ENCODE measurements around the gene PAK3.
A peak's percentile ranks its signal among the peaks of the same experiment; 100 is the strongest.

The PAK3 gene

GRCh38 chrX:111116666-111117065 lies 20.7 kb downstream of the PAK3 start:
- no peak overlapping the region for H3K4me3 ChIP-seq (ENCODE audit: low read length)
- H3K9ac ChIP-seq (ENCODE audit: low read length) = no peak overlapping the region
- DNase-seq = no peak

GRCh38 chrX:111119341-111119740 lies 23.4 kb downstream of the PAK3 start:
- Histone ChIP-seq H3K36me3 (replicated peaks; ENCODE audit: insufficient read depth, low read length) (no peaks in the 10 kb centered on the region), H2AFZ (ENCODE audit: low read length) (no peak overlapping the region), H3K4me2 (ENCODE audit: low read depth, low read length) (no peak overlapping the region), H3K9ac (ENCODE audit: low read length) (no peak overlapping the region), H3K9me3 (replicated peaks; ENCODE audit: insufficient read depth, low read length) (no peaks in the 10 kb centered on the region), H3K27me3 (replicated peaks; ENCODE audit: insufficient read depth, low read length) (no peaks in the 10 kb centered on the region), H3F3A (ENCODE audit: insufficient read depth, low read length) (peaks cover 8% of the 10 kb centered on the region), H3K9me2 (replicated peaks; ENCODE audit: insufficient read depth, low read length) (no peaks in the 10 kb centered on the region), H4K20me1 (ENCODE audit: insufficient read depth, low read length) (no peaks in the 10 kb centered on the region), H3K4me3 (ENCODE audit: low read length) (no peak overlapping the region), H3K79me2 (ENCODE audit: low read length) (no peaks in the 10 kb centered on the region), H3K4me1 (ENCODE audit: low read length) (peaks cover 16% of the 10 kb centered on the region), H3K27ac (ENCODE audit: low read length) (no peak overlapping the region)
- no peak for DNase-seq
- TF ChIP-seq EZH2 (optimal IDR thresholded peaks at IDR 0.05; ENCODE audit: low read depth, low read length) (no peak), EZH2phosphoT487 (IDR thresholded peaks at IDR 0.05; ENCODE audit: low read length) (no peak), CTCF (IDR thresholded peaks at IDR 0.05; ENCODE audit: low read length) (no peak)

More at GRCh38 chrX:111116666-111117065, 20.7 kb downstream of the PAK3 start:
- Histone ChIP-seq H3K27ac (ENCODE audit: low read length) (no peak overlapping the region), H2AFZ (ENCODE audit: low read length) (no peak overlapping the region), H3K4me1 (ENCODE audit: low read length) (no peaks in the 10 kb centered on the region), H3K9me2 (replicated peaks; ENCODE audit: insufficient read depth, low read length) (no peaks in the 10 kb centered on the region), H4K20me1 (ENCODE audit: insufficient read depth, low read length) (no peaks in the 10 kb centered on the region), H3K79me2 (ENCODE audit: low read length) (no peaks in the 10 kb centered on the region), H3K27me3 (replicated peaks; ENCODE audit: insufficient read depth, low read length) (no peaks in the 10 kb centered on the region), H3K9me3 (replicated peaks; ENCODE audit: insufficient read depth, low read length) (no peaks in the 10 kb centered on the region), H3K4me2 (ENCODE audit: low read depth, low read length) (no peak overlapping the region), H3K36me3 (replicated peaks; ENCODE audit: insufficient read depth, low read length) (no peaks in the 10 kb centered on the region), H3F3A (ENCODE audit: insufficient read depth, low read length) (no peaks in the 10 kb centered on the region)
- no peak for TF ChIP-seq EZH2phosphoT487 (IDR thresholded peaks at IDR 0.05; ENCODE audit: low read length)
- no peak for TF ChIP-seq CTCF (IDR thresholded peaks at IDR 0.05; ENCODE audit: low read length)
- no peak for TF ChIP-seq EZH2 (optimal IDR thresholded peaks at IDR 0.05; ENCODE audit: low read depth, low read length)

GRCh38 chrX:111123125-111123524 lies 27.1 kb downstream of the PAK3 start:
- H3F3A ChIP-seq (ENCODE audit: insufficient read depth, low read length) = peaks cover 17% of the 10 kb centered on the region
- no peaks in the 10 kb centered on the region for H3K27me3 ChIP-seq (replicated peaks; ENCODE audit: insufficient read depth, low read length)
- no peaks in the 10 kb centered on the region for H3K36me3 ChIP-seq (replicated peaks; ENCODE audit: insufficient read depth, low read length)
- peak overlapping the region; percentile 60 for H3K4me3 ChIP-seq (ENCODE audit: low read length)
- no peak for TF ChIP-seq EZH2 (optimal IDR thresholded peaks at IDR 0.05; ENCODE audit: low read depth, low read length)
- TF ChIP-seq CTCF (IDR thresholded peaks at IDR 0.05; ENCODE audit: low read length) = no peak
- TF ChIP-seq EZH2phosphoT487 (IDR thresholded peaks at IDR 0.05; ENCODE audit: low read length) = no peak
- H3K4me1 ChIP-seq (ENCODE audit: low read length) = peaks cover 28% of the 10 kb centered on the region
- H3K79me2 ChIP-seq (ENCODE audit: low read length) = no peaks in the 10 kb centered on the region
- peak overlapping the region; percentile 79 for H3K4me2 ChIP-seq (ENCODE audit: low read depth, low read length)
- H4K20me1 ChIP-seq (ENCODE audit: insufficient read depth, low read length) = no peaks in the 10 kb centered on the region
- peak; percentile 53 for DNase-seq
- H3K27ac ChIP-seq (ENCODE audit: low read length) = peak overlapping the region; percentile 59; the same call in 1 of the 2 replicates
- no peaks in the 10 kb centered on the region for H3K9me3 ChIP-seq (replicated peaks; ENCODE audit: insufficient read depth, low read length)
- peak overlapping the region; percentile 60 for H3K9ac ChIP-seq (ENCODE audit: low read length)
- H3K9me2 ChIP-seq (replicated peaks; ENCODE audit: insufficient read depth, low read length) = no peaks in the 10 kb centered on the region
- peak overlapping the region; percentile 93 for H2AFZ ChIP-seq (ENCODE audit: low read length)
